IMR-90 (cell line): Measurements from ENCODE around the gene PAM16. TPM values are rescaled to one million over a fixed set of nuclear protein-coding genes. Genes with fewer than 3 reads are reported as not detected.

Experiments
- ATAC-seq: fragments of 200-7000 bp; cut with Tn5 transposase; 2 replicates; pipeline ENCODE4 v1.9.1; 2020; ENCODE audit warnings: low read depth, mild to moderate bottlenecking, moderate library complexity
- BruUV-seq: library from RNA; stranded (reverse); fragments of 400-500 nt; replicated peaks from 2 replicates; lab custom pipeline; 2021; lab: Mats Ljungman, UMichigan
- CTCF ChIA-PET: fragments of 300-600 bp; formaldehyde crosslinking; extraction: SDS; loops from one replicate; lab custom pipeline; 2021; ENCODE audit warnings: antibody characterized with exemption; lab: Yijun Ruan, JAX
- POLR2A ChIA-PET: fragments of 300-600 bp; sonication (Branson Sonifier 250); formaldehyde crosslinking; loops from one replicate; lab custom pipeline; 2022; ENCODE audit warnings: antibody characterized with exemption; ENCODE audit not compliant: unreplicated experiment; lab: Charles Lee
- DNase-seq: peaks from one replicate; pipeline ENCODE4 v3.0.0; 2013
- H2AFZ ChIP-seq: replicated peaks from 2 replicates; pipeline ENCODE3; 2013; ENCODE audit warnings: low read length, mild to moderate bottlenecking; ENCODE audit not compliant: poor library complexity
- H2AK5ac ChIP-seq: 2 replicates; pipeline ENCODE4 v1.6.1; 2013; ENCODE audit warnings: low read depth, low read length, inconsistent platforms
- H2AK9ac ChIP-seq: replicated peaks from 2 replicates; pipeline ENCODE3; 2013; ENCODE audit warnings: mild to moderate bottlenecking, low read depth, low read length, moderate library complexity; ENCODE audit not compliant: poor library complexity
- H2BK120ac ChIP-seq: 2 replicates; pipeline ENCODE4 v1.6.1; 2013; ENCODE audit warnings: low read depth, low read length, inconsistent platforms
- H2BK15ac ChIP-seq: 3 replicates; pipeline ENCODE4 v1.6.1; 2013; ENCODE audit warnings: low read depth, low read length, inconsistent platforms
- H2BK20ac ChIP-seq: 2 replicates; pipeline ENCODE4 v1.6.1; 2013; ENCODE audit warnings: low read depth, mild to moderate bottlenecking, inconsistent platforms, low read length, moderate library complexity
- H2BK5ac ChIP-seq: 2 replicates; pipeline ENCODE4 v1.6.1; 2013; ENCODE audit warnings: mild to moderate bottlenecking, low read depth, low read length, inconsistent platforms; ENCODE audit not compliant: poor library complexity, severe bottlenecking
- H3K14ac ChIP-seq: replicated peaks from 2 replicates; pipeline ENCODE4 v1.6.1; 2013; ENCODE audit warnings: low read depth, low read length, inconsistent platforms
- H3K18ac ChIP-seq: 2 replicates; pipeline ENCODE4 v1.6.1; 2013; ENCODE audit warnings: low read depth, low read length, control low read depth
- H3K23ac ChIP-seq: 2 replicates; pipeline ENCODE4 v1.6.1; 2013; ENCODE audit warnings: low read depth, low read length, inconsistent platforms
- H3K27ac ChIP-seq: 2 replicates; pipeline ENCODE4 v1.5.1; 2013; ENCODE audit warnings: mild to moderate bottlenecking, control low read depth, low read length; ENCODE audit not compliant: insufficient read depth
- H3K27me3 ChIP-seq: 2 replicates; pipeline ENCODE4 v1.6.1; 2013; ENCODE audit warnings: low read length; ENCODE audit not compliant: control insufficient read depth, insufficient read depth
- H3K36me3 ChIP-seq: 2 replicates; pipeline ENCODE4 v1.6.1; 2013; ENCODE audit warnings: low read length, mixed read lengths; ENCODE audit not compliant: control insufficient read depth, insufficient read depth
- H3K4ac ChIP-seq: 2 replicates; pipeline ENCODE4 v1.6.1; 2013; ENCODE audit warnings: low read depth, low read length, inconsistent platforms
- H3K4me1 ChIP-seq: 2 replicates; pipeline ENCODE4 v1.6.1; 2013; ENCODE audit warnings: low read length, mixed read lengths; ENCODE audit not compliant: control insufficient read depth, insufficient read depth
- H3K4me2 ChIP-seq: 2 replicates; pipeline ENCODE4 v1.6.1; 2013; ENCODE audit warnings: low read depth, mild to moderate bottlenecking, control low read depth, low read length, moderate library complexity
- H3K4me3 ChIP-seq: 2 replicates; pipeline ENCODE4 v1.5.1; 2013; ENCODE audit warnings: low read depth, mild to moderate bottlenecking, control low read depth, low read length, moderate library complexity; ENCODE audit not compliant: insufficient read depth
- H3K56ac ChIP-seq: 2 replicates; pipeline ENCODE4 v1.6.1; 2013; ENCODE audit warnings: low read length, inconsistent platforms; ENCODE audit not compliant: insufficient read depth; ENCODE audit errors: extremely low read depth
- H3K79me1 ChIP-seq, 2 experiments: 2 replicates each; pipeline ENCODE4 v1.6.1; 2013; ENCODE audit warnings: low read length in 2 of 2, inconsistent platforms in 1 of 2, low read depth in 1 of 2
- H3K9ac ChIP-seq: 2 replicates; pipeline ENCODE4 v1.6.1; 2013; ENCODE audit warnings: low read depth, low read length, control low read depth
- H3K9me1 ChIP-seq: 2 replicates; pipeline ENCODE4 v1.6.1; 2013; ENCODE audit warnings: low read length, inconsistent platforms; ENCODE audit not compliant: insufficient read depth
- H3K9me3 ChIP-seq: 2 replicates; pipeline ENCODE4 v1.6.1; 2013; ENCODE audit warnings: low read length; ENCODE audit not compliant: control insufficient read depth, insufficient read depth
- H4K20me1 ChIP-seq: 2 replicates; pipeline ENCODE4 v1.6.1; 2013; ENCODE audit warnings: low read length, inconsistent platforms; ENCODE audit not compliant: insufficient read depth
- H4K5ac ChIP-seq: 2 replicates; pipeline ENCODE4 v1.6.1; 2013; ENCODE audit warnings: mild to moderate bottlenecking, low read depth, low read length, control low read depth
- H4K8ac ChIP-seq, 2 experiments: 2 replicates each; pipeline ENCODE4 v1.6.1; 2013; ENCODE audit warnings: low read depth in 2 of 2, low read length in 2 of 2, control low read depth in 1 of 2, inconsistent platforms in 1 of 2
- H4K91ac ChIP-seq: 2 replicates; pipeline ENCODE4 v1.6.1; 2013; ENCODE audit warnings: low read depth, low read length, inconsistent platforms; ENCODE audit not compliant: insufficient read depth
- BHLHE40 ChIP-seq: fragments of 150-350 bp; IDR thresholded peaks from 2 replicates; pipeline ENCODE4 v1.6.1; 2016; ENCODE audit warnings: mild to moderate bottlenecking, low read depth, low read length
- CEBPB ChIP-seq: IDR thresholded peaks from 2 replicates; pipeline ENCODE4 v1.6.1; 2012; ENCODE audit warnings: low read depth, low read length, improper control_type of control experiment
- CHD1 ChIP-seq: IDR thresholded peaks from 2 replicates; pipeline ENCODE4 v1.6.1; 2012; ENCODE audit warnings: low read depth, low read length, improper control_type of control experiment
- CTCF ChIP-seq: conservative IDR thresholded peaks from 2 replicates; pipeline ENCODE4 v1.5.1; 2012; ENCODE audit warnings: mild to moderate bottlenecking, low read depth, low read length, improper control_type of control experiment
- ELK1 ChIP-seq: fragments of 150-350 bp; IDR thresholded peaks from 2 replicates; pipeline ENCODE4 v1.6.1; 2016; ENCODE audit warnings: low read depth, mild to moderate bottlenecking, low read length, moderate library complexity, borderline replicate concordance
- MAFK ChIP-seq: IDR thresholded peaks from 2 replicates; pipeline ENCODE4 v1.6.1; 2012; ENCODE audit warnings: low read depth, low read length, improper control_type of control experiment
- MAZ ChIP-seq: IDR thresholded peaks from 2 replicates; pipeline ENCODE4 v1.6.1; 2012; ENCODE audit warnings: low read depth, mild to moderate bottlenecking, low read length, improper control_type of control experiment, moderate library complexity, borderline replicate concordance
- NFE2L2 ChIP-seq: fragments of 150-350 bp; IDR thresholded peaks from 2 replicates; pipeline ENCODE4 v1.6.1; 2016; ENCODE audit warnings: low read depth, mild to moderate bottlenecking, low read length
- POLR2A ChIP-seq: IDR thresholded peaks from 2 replicates; pipeline ENCODE4 v1.6.1; 2012; ENCODE audit warnings: mild to moderate bottlenecking, low read depth, low read length
- RCOR1 ChIP-seq: IDR thresholded peaks from 2 replicates; pipeline ENCODE4 v1.6.1; 2012; ENCODE audit warnings: mild to moderate bottlenecking, low read length, improper control_type of control experiment; ENCODE audit not compliant: insufficient replicate concordance
- RFX5 ChIP-seq: IDR thresholded peaks from 2 replicates; pipeline ENCODE4 v1.8.0; 2012; ENCODE audit warnings: low read depth, mild to moderate bottlenecking, low read length, moderate library complexity
- SMC3 ChIP-seq: fragments of 150-350 bp; IDR thresholded peaks from 2 replicates; pipeline ENCODE4 v1.6.1; 2016; ENCODE audit warnings: low read depth, mild to moderate bottlenecking, antibody characterized with exemption, low read length, moderate library complexity
- USF2 ChIP-seq: fragments of 150-350 bp; IDR thresholded peaks from 2 replicates; pipeline ENCODE4 v1.6.1; 2017; ENCODE audit warnings: mild to moderate bottlenecking, antibody characterized with exemption, low read length, low read depth
- WGBS, 2 experiments: methylation state at CpG; one replicate each; pipeline versions ENCODE4 v1.1.5 to v1.1.7; 2013; ENCODE audit warnings: missing lambda C conversion rate in 2 of 2; ENCODE audit not compliant: insufficient read length in 1 of 2; ENCODE audit errors: extremely low coverage in 2 of 2; 5-methylcytosine and 5-hydroxymethylcytosine counted together
- dilution Hi-C: fragments of 300-500 bp; cut with HindIII; formaldehyde crosslinking; loops from one replicate; pipeline ENCODE4 v1.14.3; 2018; ENCODE audit warnings: low sequenced_read_pairs; ENCODE audit not compliant: unreplicated experiment
- in situ Hi-C: fragments of 300-500 bp; cut with MboI; formaldehyde crosslinking; loops from 3 replicates; pipeline ENCODE4 v1.14.3; 2019; ENCODE audit warnings: low sequenced_read_pairs, inconsistent platforms, mixed read lengths
- intact Hi-C: fragments of 100-400 bp; cut with micrococcal nuclease; formaldehyde crosslinking; loops from 2 replicates; pipeline ENCODE4 v1.10.0; 2022
- polyA plus RNA-seq, 3 experiments: library from polyadenylated mRNA; depleted of rRNA; stranded (reverse); fragments of >200 nt; gene quantifications; 2 replicates each; pipeline ENCODE4 v1.2.3, GENCODE V29; 2012; ENCODE audit warnings: low replicate concordance in 1 of 3
- total RNA-seq: library from RNA; depleted of rRNA; stranded (reverse); fragments of >200 nt; gene quantifications from 2 replicates; pipeline ENCODE4 v1.2.3, GENCODE V29; 2012

PAM16 gene
- total and polyA plus RNA-seq, 2 of the 4 experiments (the other 2 are of a cell fraction), result 17.9 to 48.4 TPM

GRCh38 chr16:4327386-4328045 is 23.6 kb downstream of the PAM16 start:
- Histone ChIP-seq H3K4me1 (peaks cover 34% of the 10 kb centered on the region), H3K4ac (peak overlapping the region; percentile 72), H2AFZ (peak overlapping the region; percentile 85), H3K4me2 (peak overlapping the region; percentile 77), H2BK5ac (peak overlapping the region; percentile 55), H3K27ac (peak overlapping the region; percentile 67), H2AK9ac (peak overlapping the region; percentile 60), H4K20me1 (peaks cover 76% of the 10 kb centered on the region), H2BK15ac (no peak overlapping the region; the same call in 2 of the 3 replicates), H3K4me3 (peak overlapping the region; percentile 5; the same call in 1 of the 2 replicates), H3K27me3 (no peaks in the 10 kb centered on the region), H2BK120ac (0 out of 2 replicates have a peak overlapping the region, but pooled peaks have one; percentile 85), H3K23ac (peak overlapping the region; percentile 82), H3K9ac (peak overlapping the region; percentile 31), H2AK5ac (peak overlapping the region; percentile 40; the same call in 1 of the 2 replicates), H3K79me1 (peaks cover 25 to 89% of the 10 kb centered on the region in 2 experiments), H3K14ac (peak overlapping the region; percentile 82), H3K36me3 (peaks cover 5% of the 10 kb centered on the region), H3K9me3 (no peaks in the 10 kb centered on the region), H4K5ac (peak overlapping the region; percentile 58; the same call in 1 of the 2 replicates), H4K91ac (peak overlapping the region; percentile 70; the same call in 1 of the 2 replicates), H3K9me1 (peaks cover 16% of the 10 kb centered on the region), H2BK20ac (no peak overlapping the region), H3K18ac (peak overlapping the region; percentile 31; the same call in 1 of the 2 replicates), H4K8ac (peak overlapping the region in 1 of 2 experiments; percentile 74; a peak in 2 of 4 replicates), H3K56ac (no peak overlapping the region)
- ChIA-PET POLR2A (interaction anchor here (0.5 kb wide), 1 partner anchor 1140 kb away, joined by 25 read pairs; no protein-coding TSS in a partner anchor), CTCF (interaction anchor here (0.9 to 2.3 kb wide), 3 partner anchors 17 to 74 kb away, joined by 3 to 11 read pairs (median 4); no protein-coding TSS in a partner anchor)
- DNase-seq (no peak), ATAC-seq (peak; percentile 2)
- dilution Hi-C loops (no loop called here), intact Hi-C loops (loop anchor here (2.0 kb wide), 1 partner anchor 39 kb away; no protein-coding TSS in a partner anchor), in situ Hi-C loops (no loop called here)
- TF ChIP-seq CTCF (no peak), CHD1 (no peak), CEBPB (no peak), RCOR1 (no peak), MAZ (no peak), RFX5 (no peak), ELK1 (no peak), NFE2L2 (no peak), MAFK (no peak), POLR2A (no peak), SMC3 (no peak), BHLHE40 (no peak), USF2 (no peak)
- no TSS peak for BruUV-seq
- WGBS, 2 experiments, result 0% methylated on average over 7 of the region's 57 CpGs; no CpG with 5 or more reads in 1 of the 2 experiments
